HEK293 (cell line): ENCODE results near the gene ENDOU.
A peak's percentile ranks its signal among the peaks of the same experiment; 100 is the strongest.

Experiments used
- BCL11B ChIP-seq: fragments of 450-650 bp; formaldehyde crosslinking; IDR thresholded peaks from 2 replicates; pipeline ENCODE4 v1.5.1; 2016; ENCODE audit warnings: low read depth, missing biosample characterization, missing genetic modification characterization
- CTCF ChIP-seq: fragments of 450-650 bp; formaldehyde crosslinking; IDR thresholded peaks from 2 replicates; pipeline ENCODE4 v1.5.1; 2016; ENCODE audit warnings: missing biosample characterization, missing genetic modification characterization
- KLF10 ChIP-seq: fragments of 450-650 bp; IDR thresholded peaks from 2 replicates; pipeline ENCODE4 v1.5.1; 2018; ENCODE audit warnings: missing biosample characterization, mild to moderate bottlenecking, missing genetic modification characterization
- PRDM4 ChIP-seq: fragments of 450-650 bp; formaldehyde crosslinking; IDR thresholded peaks from 2 replicates; pipeline ENCODE4 v1.5.1; 2017; ENCODE audit warnings: missing biosample characterization, missing genetic modification characterization
- SCRT1 ChIP-seq: fragments of 450-650 bp; formaldehyde crosslinking; IDR thresholded peaks from 2 replicates; pipeline ENCODE4 v1.5.1; 2016; ENCODE audit warnings: missing biosample characterization, missing genetic modification characterization, borderline replicate concordance
- ZNF292 ChIP-seq: fragments of 450-650 bp; formaldehyde crosslinking; IDR thresholded peaks from 2 replicates; pipeline ENCODE4 v1.5.1; 2016; ENCODE audit warnings: low read depth, missing biosample characterization, missing genetic modification characterization, borderline replicate concordance
- ZNF501 ChIP-seq: fragments of 450-650 bp; formaldehyde crosslinking; IDR thresholded peaks from 2 replicates; pipeline ENCODE4 v1.5.1; 2016; ENCODE audit warnings: missing biosample characterization, missing genetic modification characterization
- ZNF664 ChIP-seq: fragments of 450-650 bp; formaldehyde crosslinking; IDR thresholded peaks from 2 replicates; pipeline ENCODE4 v1.5.1; 2016; ENCODE audit warnings: missing biosample characterization, missing genetic modification characterization
- ZNF777 ChIP-seq: fragments of 450-650 bp; formaldehyde crosslinking; IDR thresholded peaks from 2 replicates; pipeline ENCODE4 v1.5.1; 2017; ENCODE audit warnings: missing biosample characterization, missing genetic modification characterization, borderline replicate concordance

- TF ChIP-seq CTCF (peak; percentile 69), KLF10 (no peak), SCRT1 (tag by site-specific recombination) (no peak), PRDM4 (tag by site-specific recombination) (no peak), ZNF664 (tag by site-specific recombination) (no peak), ZNF292 (tag by site-specific recombination) (no peak), ZNF777 (tag by site-specific recombination) (no peak), BCL11B (tag by site-specific recombination) (no peak), ZNF501 (tag by site-specific recombination) (no peak)
Observed at GRCh38 chr12:47715393-47715876, 9.9 kb downstream of the ENDOU start.
